Renal pelvis (tissue), 4 donors: ENCODE measurements around the gene INSIG2. TPM values are rescaled to one million over a fixed set of nuclear protein-coding genes. Genes with fewer than 3 reads are reported as not detected.
"Not testable (repeated sequence)": the region's sequence is repeated elsewhere in the genome, so short reads cannot be mapped to it uniquely, and the experiment has no call there.

Source experiments
- DNase-seq: peaks from one replicate; pipeline ENCODE4 v3.0.0-alpha.2; 2013
- polyA plus RNA-seq, 3 donors: library from polyadenylated mRNA; unstranded; fragments of 120-200 nt; gene quantifications; one replicate each; pipeline ENCODE4 v1.2.1, GENCODE V29; 2013; ENCODE audit not compliant: insufficient read length in 3 of 3

The INSIG2 gene
- polyA plus RNA-seq, 3 donors: 26.7 to 41.8 (median 29.7) TPM

DNA sequence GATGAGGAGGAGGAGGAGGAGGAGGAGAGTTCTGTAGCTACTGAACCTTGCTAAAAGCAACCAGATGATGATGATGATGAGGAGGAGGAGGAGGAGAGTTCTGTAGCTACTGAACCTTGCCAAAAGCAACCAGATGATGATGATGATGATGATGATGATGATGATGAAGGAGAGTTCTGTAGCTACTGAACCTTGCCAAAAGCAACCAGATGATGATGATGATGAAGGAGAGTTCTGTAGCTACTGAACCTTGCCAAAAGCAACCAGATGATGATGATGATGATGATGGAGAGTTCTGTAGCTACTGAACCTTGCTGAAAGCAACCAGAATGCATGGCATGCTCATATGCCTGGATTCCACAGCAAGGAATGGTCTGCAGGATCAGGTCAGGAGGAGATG, 5.8 kb downstream of the INSIG2 start:
- DNase-seq: not testable (repeated sequence)

DNA sequence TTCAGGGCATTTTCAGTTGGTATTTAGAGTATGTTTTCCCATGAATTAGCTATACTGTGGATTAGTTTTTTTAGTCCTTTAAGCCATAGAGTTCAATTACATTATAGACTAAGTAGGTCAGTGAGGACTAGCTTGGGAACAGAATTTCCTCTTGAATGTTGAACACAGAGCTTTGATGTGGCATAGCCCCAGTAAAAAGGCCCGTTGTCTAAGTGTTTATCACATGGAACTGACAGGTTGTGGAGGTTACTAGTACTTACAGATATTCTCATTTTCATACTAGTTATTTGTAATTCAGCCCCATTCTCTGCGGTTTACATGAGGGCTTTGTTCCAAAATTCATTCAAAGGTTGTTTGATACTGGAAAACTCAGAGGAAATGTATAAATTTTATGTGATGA, 6.2 kb downstream of the INSIG2 start:
- no peak for DNase-seq

DNA sequence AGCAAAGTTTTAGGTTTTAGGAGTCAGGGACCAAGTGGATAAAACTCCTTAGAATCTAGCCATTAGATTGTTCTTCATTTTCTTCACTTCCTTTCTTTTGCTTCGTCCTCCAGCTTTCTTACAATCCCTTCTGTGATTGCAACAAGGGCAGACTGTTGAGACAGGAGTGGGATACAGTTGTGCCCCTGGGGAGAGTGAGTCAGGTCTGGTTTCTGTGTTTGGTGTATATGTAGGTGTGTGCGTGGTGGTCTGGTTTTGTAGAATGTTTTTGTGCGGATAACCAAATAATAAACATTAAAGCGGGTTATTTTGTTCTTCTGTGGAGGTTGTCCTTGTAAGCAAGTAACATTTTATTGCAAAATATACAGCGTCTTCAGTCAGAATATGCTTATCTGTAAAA, 7.3 kb downstream of the INSIG2 start:
- no peak for DNase-seq

DNA sequence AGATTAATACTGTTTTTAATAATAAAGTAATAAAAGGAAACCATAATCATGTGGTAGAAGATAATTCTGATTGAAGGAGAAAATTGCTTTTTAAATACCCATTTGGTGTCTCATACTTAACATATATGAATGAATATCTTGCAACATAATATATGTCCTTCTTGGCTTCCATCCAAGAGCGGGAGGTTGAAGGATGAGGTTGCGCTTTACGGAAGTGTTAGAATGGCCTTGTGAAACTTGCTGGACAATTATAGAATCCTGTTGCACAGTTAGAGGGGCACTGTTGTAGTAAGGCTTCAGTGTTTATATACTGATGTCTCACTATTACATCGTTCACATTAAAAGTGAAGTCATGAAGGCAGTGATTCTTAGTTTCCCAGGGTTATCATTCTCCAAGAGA, 9.4 kb downstream of the INSIG2 start:
- no peak for DNase-seq

DNA sequence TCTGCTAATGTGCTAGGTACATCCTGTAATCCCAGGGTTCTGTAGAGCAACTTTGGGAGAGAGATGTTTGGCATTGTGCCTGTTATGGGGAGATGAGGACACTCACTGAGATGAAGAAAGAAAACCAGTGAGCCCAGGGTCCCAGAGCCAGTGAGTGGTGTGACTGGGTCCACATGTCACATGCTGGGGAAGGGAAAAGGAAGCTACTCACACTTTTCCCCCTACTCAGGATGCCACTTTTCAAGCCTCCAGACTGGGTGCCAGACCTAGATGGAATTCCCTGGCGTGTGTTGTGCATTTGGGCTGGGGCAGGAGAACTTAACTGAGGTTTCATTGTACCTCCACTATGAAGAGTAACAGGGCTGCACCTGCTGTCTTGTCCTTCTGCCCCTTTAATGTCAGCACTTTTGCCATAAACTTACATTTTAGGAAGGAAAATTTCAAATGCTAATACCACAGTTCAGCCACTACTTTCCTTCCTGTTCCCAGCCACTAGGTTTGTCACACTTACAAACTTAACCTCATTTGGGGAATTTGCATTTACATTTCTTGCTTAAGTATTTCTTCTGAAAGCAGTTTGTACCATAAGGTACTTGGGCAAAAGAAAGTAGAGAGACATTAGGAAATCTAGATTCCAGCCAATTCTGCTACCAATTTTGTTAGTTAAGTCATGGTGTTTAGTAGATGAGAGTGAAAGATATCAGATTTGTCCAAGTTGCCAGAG, 10.2 kb downstream of the INSIG2 start:
- no peak for DNase-seq

DNA sequence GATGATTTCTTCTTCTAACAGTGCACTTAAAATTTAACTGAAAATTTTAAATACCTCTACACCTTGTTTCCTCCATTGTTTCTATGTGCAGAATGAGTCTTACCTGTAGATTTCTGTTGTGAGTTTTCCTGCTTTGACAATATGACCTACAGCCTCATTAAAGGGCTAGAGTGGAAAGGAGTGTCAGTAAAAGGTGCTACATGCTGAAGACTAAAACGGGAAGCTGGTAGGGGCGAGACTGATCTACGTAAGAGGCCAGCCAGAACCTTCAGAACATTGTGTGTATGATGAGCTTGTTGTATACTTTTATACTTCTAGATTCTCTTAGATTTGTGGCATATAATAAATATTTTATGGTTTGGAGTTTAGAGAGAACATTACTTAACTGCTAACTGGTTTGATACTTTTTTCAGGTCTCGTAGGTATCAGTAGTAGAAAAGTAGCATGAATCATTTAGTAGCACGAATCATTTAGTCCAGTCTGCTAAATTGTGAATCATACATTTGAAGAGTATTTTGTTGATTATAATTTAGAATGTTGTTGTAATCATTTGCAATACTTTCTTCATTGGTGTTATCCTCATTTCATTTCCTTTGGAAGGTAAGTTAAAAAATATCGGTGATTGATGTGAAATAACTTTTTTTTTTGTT, 14.3 kb downstream of the INSIG2 start:
- DNase-seq: no peak

DNA sequence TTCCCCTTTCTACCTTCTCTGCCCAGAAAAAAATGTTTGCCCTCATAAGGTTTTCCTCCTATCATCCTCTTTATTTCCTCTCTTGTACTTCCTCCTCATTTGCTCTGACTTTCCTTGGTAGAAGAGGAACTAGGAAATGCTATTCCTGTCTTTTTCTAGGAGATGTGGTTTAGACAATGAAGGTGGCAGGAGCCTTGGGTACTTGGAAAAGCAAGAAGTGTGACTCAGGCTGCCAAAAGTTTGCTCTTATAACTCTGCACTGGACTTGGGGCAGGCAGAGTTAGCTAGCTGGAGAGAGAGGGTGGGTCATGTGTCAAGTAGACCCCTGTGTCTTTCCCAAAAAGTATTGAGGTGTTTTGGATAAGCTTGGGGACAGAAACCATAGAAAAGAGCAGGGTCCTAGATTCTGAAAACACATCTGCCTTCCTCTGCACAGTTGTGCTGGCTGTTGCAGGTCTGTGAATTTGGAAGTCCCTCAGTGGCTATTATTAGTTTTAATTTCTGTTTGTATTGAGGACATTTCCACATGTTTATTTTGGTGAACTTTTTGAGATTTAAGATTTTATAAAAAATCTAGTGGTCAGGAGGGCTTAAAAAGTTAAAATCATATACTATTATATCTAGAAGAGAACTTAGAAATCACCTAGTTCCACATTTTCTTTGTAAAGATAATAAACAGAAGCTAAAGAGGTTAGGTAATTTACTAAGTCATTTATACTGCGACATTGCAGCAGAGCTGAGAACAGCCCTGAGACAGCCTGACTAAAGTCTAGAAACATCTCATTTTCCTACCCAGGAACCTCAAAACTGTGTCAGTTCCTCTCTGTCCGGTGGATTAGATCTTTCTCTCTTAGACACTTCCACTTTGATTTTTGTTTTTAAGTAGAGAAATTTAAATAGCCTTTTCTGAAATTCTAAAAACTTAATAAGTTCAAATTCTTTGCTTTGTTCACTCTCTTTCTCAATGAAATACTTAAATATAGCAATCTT, 16.0 kb downstream of the INSIG2 start:
- no peak for DNase-seq

DNA sequence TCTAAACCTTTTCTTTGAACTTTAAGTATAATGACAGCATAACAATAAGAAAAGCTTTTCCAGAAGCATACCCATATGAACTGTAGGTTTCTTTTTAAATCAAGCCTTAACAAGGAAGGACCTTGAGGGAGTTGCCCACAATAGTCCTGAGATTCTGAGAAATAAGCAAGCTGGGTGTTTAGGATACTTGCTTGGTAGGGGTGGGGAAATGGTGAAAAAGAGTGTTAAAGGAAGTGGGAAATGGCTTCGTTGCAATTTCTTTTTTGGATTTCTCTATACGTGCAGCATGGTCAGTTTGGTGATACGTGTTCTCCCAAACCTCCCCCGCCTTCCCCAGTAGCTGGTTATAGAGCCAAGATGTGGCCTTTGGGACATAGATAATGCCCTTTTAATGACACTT, 17.2 kb downstream of the INSIG2 start:
- no peak for DNase-seq

DNA sequence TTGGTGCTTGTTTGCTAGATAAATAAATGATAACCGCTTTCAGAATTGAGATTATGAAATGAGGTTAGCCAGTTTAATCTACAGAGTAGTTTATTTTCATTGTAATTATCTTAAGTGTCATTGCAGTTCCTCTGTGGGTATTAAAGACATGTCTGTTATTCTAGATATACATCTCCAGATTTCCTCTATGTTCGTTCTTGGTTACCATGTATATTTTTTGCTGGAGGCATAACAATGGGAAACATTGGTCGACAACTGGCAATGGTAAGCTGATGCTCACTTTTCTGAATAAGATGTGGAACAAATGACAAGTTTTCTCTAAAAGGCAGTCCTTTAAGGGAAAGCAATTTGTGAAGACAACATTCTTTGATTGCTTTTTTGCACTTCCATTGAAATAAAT, 18.7 kb downstream of the INSIG2 start:
- DNase-seq: no peak

DNA sequence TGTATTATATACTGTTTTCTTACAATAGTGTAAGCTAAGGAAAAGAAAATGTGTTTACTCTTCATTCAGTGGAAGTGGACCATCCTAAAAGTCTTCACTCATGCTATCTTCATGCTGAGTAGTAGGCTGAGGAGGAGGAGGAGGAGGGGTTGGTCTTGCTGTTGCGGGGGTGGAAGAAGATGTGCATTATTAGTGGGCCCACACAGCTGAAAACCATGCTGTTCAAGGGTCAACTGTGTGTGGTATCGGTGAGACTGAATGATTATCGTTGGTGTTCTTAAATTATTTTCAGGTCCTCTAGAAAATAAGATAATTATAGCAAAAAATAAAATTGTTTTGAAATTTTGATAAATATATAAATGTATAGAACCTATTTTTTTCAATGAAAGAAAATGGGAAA, 22.0 kb downstream of the INSIG2 start:
- no peak for DNase-seq

DNA sequence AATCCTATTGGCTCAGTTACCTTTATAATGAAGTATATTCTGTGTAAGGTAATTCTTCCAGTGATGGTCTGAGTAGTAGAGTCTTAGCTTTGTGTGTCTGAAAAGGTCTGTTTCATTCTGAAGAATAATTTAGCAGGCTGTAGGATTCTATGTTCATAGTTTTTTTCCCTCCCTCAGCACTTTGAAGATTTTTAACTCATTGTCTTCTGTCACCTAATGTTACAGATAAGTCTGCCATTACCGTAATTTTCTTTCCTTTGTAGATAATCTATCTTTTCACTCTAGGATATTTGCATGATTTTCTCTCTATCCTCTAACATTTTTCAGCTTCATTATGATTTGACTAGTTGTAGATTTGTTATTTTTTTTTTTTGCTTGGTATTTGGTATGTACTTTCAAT, 22.7 kb downstream of the INSIG2 start:
- DNase-seq: no peak

DNA sequence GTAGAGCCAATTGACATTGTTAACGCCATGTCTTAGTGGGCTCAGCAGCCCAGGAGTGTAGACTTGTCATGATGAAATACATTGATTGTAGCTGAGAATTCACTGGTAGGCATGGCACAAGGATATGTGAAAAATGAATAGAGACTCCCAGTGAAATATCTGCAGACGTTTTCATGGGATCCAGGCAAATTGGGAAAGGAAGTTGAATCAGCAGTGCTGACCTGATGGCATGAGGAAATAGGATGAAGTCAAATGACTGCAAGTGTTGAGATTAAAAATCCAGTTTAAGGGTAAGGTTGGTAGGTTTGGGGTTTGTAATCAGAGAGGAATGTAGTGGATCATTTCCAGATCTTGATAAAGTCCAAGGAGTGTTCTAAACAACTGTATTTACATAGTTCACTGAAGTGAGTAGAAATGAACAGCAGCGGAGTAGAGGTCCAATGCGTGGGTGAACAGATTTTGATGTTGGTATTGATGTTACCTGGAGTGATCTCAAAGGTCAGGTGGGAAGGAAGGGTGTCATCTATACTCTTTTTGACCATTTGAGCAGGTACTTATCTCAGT, 24.6 kb downstream of the INSIG2 start:
- DNase-seq: peak; percentile 30

DNA sequence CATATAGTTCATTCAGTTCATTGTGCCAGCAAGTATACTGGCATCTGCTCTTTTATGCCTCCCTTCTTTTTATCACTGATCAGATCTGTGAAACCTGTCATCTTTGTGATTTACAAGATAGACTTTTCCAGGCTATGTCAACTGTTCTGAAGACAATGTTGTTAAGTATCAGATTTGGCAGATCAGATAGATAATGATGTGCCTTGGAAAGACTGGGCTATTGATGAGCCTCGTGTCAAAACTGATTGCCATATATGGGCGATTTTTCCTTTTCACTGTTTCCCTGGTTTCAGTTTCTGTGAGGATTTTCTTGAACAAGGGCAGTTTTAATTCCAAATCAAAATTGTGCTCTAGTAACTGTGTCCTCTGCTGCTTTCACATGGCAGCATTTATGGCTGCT, 26.6 kb downstream of the INSIG2 start:
- DNase-seq: no peak

DNA sequence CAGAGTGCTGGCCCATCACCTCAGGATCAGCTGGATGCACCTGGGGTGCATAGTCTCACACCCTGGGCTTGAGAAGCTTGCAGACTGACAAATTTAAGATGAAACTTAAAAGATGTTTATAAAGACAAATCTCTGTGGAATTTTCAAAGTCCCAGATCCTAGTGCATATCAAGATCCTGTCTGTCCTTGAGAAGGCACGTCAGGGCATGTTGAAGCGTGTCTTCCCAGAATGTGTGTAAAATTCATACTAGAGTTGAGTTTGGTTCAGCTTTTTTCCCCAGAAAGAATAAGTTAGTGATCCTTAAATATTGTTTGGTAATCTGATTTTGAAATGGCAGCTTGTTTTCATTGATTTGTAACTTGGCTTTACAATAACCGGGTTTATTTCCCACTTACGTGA, 27.5 kb downstream of the INSIG2 start:
- DNase-seq: no peak

DNA sequence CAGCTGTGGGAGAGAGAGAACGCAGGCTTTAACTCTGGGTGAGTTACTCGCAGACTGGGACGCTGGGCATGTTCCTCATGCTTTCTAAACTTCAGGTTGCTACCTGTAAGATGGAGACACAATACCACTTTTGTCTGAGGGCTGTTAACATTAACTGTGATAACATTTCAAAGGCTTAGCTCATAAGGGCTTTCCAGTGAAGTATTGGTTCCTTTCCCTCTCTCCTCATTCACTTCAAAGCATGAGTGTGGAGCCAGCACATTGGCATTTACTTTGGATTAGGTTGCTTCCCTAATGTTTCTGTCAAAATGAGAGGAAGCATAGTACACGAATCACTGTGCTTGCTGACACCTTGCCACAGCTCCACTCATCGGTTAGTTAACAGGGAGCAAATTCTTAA, 30.2 kb downstream of the INSIG2 start:
- DNase-seq: no peak

DNA sequence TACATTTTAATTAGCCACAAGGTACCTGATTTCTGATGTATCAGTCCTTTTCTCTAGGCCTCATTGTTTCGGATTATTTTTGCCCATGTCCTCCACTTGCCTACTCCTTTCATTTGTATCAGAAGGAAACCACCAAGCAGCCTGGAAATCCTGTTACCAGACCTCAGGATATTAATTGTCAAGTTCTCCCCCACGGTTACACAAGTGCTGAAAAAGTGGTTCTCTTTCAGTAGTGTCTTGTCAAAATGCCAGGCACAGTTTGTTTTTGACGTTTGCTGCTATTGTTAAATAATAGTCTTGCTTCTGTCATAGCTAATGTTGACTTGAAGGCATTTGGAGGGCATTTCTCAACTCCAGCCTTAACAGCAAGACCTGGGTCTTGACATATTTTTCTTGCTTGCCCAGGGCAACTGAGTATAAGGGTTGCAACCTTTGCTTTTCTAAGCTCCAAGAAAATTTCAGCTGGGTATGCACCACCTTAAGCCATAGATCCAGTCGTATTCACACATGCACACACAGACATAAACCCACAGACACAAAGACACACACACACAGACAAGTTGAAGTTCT, 31.0 kb downstream of the INSIG2 start:
- no peak for DNase-seq

DNA sequence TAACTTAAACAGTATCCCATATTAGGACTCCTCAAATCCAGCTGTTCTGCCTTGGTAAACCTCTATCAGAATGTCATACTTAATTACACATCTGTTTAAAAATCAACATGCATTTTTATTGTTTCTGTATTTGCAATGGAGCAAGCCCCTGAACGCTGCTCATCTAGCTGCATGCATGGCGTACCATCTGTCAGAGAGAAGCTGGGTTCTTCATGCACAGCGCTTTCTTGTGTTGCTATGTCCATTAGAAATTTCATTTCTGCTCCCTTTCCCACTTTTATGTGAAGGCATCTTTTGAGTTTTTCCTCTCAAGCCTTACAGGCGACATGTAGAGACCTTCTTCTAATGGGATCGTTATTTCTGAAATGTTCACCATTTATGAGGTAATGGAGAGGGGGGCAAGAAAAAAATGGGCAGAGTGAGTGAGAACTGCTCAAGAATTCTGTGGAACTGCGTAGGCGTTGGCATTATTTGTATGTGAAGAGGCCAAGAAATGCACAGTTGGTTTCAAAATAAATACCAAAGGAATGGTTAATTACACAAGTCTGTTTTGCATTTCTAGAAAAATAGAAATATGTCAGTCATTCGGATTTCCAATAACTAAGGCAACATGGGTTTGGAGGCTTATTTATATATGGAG, 31.6 kb downstream of the INSIG2 start:
- no peak for DNase-seq

DNA sequence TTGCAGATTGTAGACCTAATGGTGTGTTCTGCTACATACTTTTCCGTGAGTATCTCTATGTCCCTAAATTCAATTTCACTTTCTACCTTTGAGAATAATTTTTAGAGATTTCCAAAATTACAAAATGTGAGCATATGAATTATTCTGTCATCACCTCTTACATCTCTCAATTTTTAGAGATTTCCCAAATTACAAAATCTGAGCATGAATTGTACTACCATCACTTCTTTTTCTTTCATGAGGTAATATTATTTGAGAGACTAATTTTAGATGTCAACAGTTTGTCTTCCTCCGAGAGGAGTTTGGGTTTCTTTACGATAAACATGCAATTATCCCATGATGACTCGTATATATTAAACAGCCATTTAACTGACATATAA, 32.1 kb downstream of the INSIG2 start:
- no peak for DNase-seq

DNA sequence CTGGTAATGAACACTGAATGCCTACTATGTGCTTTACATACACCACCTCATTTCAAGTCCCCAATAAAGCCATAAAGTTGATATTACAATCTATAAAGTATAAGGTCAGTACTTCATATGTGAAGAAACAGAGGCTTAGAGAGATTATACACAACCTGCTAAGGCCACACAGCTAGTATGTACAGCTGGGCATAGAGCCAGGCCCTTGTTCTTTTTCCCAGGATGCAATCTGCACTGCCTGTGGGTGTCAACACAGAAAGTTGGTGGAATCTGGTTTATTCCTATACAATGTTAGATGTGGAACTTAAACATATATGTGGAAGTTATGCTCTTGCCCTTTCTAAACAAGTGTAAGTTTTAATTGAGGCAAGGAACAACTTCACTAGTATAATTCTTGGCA, 32.8 kb downstream of the INSIG2 start:
- no peak for DNase-seq

DNA sequence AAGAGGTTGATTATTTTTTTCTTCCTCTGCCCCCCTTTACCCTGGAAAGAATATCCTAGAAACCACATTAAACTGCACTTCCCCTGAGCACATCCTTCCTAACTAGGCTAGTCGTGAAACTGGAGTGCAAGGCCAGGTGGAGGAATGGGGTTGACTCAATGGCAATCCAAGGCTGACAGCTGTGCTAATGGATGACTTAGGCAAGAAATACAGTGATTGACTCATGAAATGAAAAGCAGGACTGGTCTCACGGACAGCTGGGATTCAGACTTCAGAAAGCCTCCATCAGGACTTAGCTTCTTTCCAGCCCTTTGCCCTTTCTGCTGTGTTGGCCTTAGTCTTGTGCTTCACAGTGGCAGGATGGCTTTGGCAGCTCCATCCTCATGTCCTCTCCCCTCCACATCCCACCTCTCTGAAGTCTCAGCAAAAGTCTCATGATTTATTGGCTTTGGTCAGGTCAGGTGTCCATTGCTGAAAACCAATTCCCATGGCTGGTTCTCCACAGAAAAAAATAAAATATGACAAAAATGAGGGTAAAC, 33.8 kb downstream of the INSIG2 start:
- DNase-seq: no peak

DNA sequence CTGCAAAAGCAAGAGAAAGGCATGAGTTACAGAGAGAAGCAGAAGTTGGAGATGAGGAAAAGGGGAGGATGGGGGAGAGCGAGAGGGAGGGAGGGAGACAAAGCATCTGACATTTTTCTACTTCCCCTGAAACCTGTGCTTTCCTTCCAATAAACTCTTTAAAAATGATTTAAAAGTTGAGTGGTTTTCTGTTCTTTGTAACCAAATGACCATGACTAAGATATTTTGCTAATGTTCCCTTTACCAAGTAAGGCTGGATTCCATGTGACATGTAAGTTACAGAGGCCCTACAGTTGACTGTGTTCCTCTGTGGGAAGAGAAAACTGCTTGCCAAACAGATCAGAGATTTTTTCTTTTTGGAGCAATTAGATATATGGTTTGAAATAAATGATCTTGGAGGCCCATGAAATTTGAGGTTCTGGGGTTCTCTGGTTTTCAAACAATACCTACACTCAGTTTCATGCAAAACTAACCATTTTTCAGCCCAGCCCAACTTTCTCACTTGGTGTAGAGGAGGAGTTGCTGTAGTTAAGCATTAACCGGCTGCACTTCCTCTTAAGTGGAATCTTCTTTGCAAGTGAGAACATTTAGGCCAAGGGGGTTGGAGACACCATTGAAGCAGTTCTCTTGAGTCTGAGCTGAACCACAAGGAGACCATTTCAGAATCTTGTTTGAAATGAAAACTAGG, 34.5 kb downstream of the INSIG2 start:
- no peak for DNase-seq
